Neural progenitor cell (in vitro differentiated cells): ENCODE data around the gene PCDHGA12.

Experiments
- EZH2 ChIP-seq: fragments of 200-600 bp; sonication (generic); IDR thresholded peaks from 2 replicates; pipeline ENCODE4 v1.6.1; 2017; ENCODE audit warnings: antibody characterized with exemption, mild to moderate bottlenecking, moderate library complexity
- EZH2phosphoT487 ChIP-seq: fragments of 200-600 bp; sonication (generic); IDR thresholded peaks from 2 replicates; pipeline ENCODE4 v1.6.1; 2017; ENCODE audit warnings: antibody characterized with exemption
- TF ChIP-seq, protein P1 (sequence below): fragments of 200-600 bp; sonication (generic); IDR thresholded peaks from 2 replicates; pipeline ENCODE4 v1.5.1; 2017; ENCODE audit warnings: antibody characterized with exemption, mild to moderate bottlenecking

DNA sequence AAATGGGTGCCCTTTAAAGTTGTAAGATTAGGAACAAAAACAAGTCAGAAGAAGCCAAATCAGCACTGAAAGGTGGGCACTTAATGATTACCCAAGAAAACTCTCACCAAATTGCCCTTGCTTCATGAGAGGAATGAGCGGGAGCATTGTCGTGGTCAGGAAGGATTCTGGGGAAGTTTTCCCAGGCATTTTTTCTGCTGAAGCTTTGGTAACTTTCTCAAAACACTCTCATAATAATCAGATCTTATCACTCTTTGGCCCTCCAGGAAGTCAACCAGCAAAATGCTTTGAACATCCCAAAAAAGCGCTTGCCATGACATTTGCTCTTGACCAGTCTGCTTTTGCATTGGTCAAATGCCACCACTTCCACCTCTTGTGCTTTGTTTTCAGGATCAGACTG lies 35.0 kb downstream of the PCDHGA12 start:
- TF ChIP-seq, protein P1, sequence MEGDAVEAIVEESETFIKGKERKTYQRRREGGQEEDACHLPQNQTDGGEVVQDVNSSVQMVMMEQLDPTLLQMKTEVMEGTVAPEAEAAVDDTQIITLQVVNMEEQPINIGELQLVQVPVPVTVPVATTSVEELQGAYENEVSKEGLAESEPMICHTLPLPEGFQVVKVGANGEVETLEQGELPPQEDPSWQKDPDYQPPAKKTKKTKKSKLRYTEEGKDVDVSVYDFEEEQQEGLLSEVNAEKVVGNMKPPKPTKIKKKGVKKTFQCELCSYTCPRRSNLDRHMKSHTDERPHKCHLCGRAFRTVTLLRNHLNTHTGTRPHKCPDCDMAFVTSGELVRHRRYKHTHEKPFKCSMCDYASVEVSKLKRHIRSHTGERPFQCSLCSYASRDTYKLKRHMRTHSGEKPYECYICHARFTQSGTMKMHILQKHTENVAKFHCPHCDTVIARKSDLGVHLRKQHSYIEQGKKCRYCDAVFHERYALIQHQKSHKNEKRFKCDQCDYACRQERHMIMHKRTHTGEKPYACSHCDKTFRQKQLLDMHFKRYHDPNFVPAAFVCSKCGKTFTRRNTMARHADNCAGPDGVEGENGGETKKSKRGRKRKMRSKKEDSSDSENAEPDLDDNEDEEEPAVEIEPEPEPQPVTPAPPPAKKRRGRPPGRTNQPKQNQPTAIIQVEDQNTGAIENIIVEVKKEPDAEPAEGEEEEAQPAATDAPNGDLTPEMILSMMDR: no peak
- TF ChIP-seq EZH2phosphoT487 (no peak), EZH2 (no peak)
